Subcutaneous adipose tissue (tissue), 4 donors: ENCODE results near the gene SLC25A21. TPM values are rescaled to one million over a fixed set of nuclear protein-coding genes. Genes with fewer than 3 reads are reported as not detected.

Experiments
- CTCF ChIP-seq: fragments of 450-650 bp; IDR thresholded peaks from one replicate; pipeline ENCODE4 v1.5.1; 2016; ENCODE audit warnings: low read depth, mild to moderate bottlenecking, control low read depth, antibody characterized with exemption, moderate library complexity
- total RNA-seq, 4 donors: library from RNA; depleted of rRNA; stranded (reverse); fragments of >200 nt; gene quantifications; one replicate each; pipeline ENCODE4 v1.1.0, GENCODE V29; 2016

SLC25A21 gene
- total RNA-seq, 4 donors from 2014 or later: 0.98 to 1.1 TPM; not detected in 2

- no peak for TF ChIP-seq CTCF
Observed at GRCh38 chr14:36834293-36834692, 338.1 kb downstream of the SLC25A21 start.

- no peak for TF ChIP-seq CTCF
Observed at GRCh38 chr14:36829547-36829946, 342.9 kb downstream of the SLC25A21 start.

- TF ChIP-seq CTCF: no peak
Observed at GRCh38 chr14:36827861-36828260, 344.5 kb downstream of the SLC25A21 start.

GRCh38 chr14:36826614-36827013, 345.8 kb downstream of the SLC25A21 start:
- TF ChIP-seq CTCF: no peak

- TF ChIP-seq CTCF: no peak
Observed at GRCh38 chr14:36824854-36825253, 347.6 kb downstream of the SLC25A21 start.

- TF ChIP-seq CTCF: no peak
Observed at GRCh38 chr14:36823651-36824050, 348.8 kb downstream of the SLC25A21 start.

- no peak for TF ChIP-seq CTCF
Observed at GRCh38 chr14:36822685-36823084, 349.7 kb downstream of the SLC25A21 start.
